KG1 (cell line): Measurements from ENCODE around the gene DEUP1.
"Not testable (repeated sequence)": the region's sequence is repeated elsewhere in the genome, so short reads cannot be mapped to it uniquely, and the experiment has no call there.

Source experiments
- DNase-seq: peaks from one replicate; lab custom pipeline; 2025; lab: John Stamatoyannopoulos, UW

DEUP1 gene

DNA sequence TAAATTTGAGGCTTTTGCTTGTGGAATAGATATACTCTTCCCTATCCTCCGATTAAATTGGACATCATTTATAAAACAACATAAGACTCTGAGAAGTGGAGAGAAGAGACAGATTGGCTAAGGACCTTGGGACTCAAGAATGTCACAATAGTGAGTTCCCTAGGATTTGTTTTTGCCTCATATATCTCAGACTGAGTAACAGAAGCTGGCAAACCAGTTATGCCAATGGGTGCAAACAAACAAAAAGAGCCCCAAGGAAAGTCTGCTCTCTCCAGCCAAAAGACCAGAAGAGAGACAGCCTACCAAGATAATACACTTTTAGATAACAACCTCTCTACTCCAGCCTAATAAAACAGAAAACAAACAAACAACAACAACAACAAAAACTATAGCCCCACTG is 28.9 kb downstream of the DEUP1 start:
- no peak for DNase-seq

DNA sequence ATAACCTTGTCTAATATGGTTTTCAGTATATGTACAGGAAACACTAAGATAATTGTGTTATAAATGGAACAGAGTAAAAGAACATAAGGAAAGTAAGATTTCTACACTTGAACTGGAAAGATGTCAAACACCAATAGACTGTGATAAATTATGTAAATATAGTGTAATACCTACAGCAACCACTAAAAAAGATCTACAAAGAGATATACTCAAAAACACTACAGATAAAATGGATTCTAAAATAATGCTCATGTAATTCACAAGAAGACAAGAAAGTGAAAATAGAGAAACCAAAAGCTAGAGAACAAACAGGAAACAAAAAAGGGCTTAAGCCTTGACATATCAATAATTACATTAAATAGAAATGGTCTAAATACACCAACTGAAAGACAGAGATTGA is 30.9 kb downstream of the DEUP1 start:
- DNase-seq, result no peak

DNA sequence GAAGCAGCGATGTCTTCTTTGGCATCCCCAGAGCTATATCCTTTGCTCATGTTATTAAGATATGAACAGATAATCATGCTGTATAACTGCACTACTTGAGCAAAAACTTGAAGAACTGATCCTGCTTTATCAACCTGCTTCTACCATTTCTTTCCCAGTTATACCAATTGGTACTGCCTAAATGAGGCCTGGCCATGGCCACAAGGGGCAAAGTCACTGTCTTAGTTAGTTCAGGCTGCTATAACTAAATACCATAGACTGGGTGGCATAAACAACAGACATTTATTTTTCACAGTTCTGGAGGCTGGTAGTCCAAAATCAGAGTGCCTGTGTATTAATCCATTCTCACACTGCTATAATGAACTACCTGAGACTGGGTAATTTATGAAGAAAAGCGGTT is 37.5 kb downstream of the DEUP1 start:
- DNase-seq, result no peak

DNA sequence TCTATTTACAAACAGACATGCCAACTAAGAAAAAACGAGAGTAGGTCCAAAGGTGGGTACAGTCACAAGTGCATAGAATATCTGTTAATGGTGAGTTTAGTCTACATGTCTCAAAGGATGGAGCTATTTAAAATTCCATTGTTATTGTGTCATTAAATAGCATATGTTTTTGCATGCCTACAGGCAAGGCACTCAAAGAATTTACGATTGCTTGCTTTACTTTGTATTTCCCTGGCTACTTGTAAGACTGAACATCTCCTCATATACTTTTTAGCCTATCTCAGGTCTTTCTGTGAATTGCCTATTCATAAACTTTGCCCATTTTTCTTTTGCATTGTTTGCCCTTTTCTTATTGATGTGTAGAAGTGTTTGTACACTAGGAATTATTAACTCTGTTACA is 39.7 kb downstream of the DEUP1 start:
- no peak for DNase-seq

DNA sequence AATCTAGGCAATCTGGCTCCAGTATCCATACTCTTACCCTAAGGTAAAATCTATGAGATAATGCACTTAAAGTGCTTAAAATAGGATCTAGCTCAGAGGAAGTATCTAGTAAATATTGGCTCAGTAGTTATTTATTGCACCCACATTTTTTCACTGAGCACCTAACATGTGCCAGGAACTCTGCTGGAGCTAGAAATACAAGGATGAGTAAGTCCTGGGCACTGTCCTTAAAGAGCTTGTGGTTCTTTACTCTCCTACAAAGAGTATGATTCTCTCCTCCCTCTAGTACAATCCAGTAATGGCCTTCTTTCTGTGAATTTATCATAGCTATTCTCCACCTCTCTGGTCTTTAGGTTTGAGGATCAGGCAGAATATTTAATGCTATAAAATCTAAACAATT is 59.2 kb downstream of the DEUP1 start:
- DNase-seq, result no peak

DNA sequence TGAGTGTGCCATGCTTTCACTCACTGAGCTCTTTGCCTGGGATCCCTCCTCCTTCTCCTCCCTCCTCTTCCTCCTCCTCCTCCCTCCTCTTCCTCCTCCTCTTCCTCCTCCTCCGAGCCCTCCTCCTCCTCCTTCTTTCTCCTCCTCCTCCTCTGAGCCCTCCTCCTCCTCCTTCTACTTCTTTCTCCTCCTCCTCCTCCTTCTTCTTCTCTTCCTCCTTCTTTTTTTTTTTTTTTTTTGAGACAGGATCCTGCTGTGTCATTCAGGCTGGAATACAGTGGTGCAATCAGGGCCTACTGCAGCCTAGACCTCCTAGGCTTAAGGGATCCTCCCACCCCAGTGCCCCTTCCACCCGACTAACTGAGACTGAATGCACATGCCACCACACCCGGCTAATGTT is 62.3 kb downstream of the DEUP1 start:
- DNase-seq, result no peak

DNA sequence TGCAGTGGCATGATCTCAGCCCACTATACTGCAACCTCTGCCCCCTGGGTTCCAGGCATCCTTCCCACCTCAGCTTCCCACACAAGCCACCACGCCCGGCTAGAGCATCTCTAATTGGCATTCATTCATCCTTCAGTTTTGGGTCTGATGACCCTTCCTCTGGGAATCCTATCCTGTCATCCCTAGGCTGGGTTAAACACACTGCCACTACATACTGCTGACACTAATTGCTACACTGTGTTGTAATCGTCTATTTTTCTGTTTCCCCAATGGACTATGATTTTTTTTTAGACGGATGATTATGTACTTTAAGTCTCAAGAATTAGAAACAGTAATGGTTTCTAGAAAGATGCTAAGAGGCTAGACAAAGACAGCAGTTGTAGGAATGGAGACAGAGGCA is 62.8 kb downstream of the DEUP1 start:
- no peak for DNase-seq

DNA sequence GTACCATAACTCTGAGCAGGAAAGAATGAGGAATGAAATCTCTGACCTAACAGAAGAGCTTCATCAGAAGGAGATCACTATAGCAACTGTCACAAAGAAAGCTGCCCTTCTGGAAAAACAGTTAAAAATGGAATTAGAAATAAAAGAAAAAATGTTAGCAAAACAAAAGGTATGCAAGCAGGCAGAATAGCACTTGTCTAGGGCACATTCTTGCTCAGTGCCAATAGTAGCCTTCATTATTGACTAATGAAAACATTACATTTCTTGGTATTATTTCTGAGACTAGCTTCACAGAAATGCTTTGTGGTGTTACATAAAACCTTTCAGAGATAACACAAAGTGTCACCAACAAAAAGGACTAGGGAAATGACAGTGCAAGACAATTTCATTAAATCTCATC is 63.9 kb downstream of the DEUP1 start:
- DNase-seq, result no peak

DNA sequence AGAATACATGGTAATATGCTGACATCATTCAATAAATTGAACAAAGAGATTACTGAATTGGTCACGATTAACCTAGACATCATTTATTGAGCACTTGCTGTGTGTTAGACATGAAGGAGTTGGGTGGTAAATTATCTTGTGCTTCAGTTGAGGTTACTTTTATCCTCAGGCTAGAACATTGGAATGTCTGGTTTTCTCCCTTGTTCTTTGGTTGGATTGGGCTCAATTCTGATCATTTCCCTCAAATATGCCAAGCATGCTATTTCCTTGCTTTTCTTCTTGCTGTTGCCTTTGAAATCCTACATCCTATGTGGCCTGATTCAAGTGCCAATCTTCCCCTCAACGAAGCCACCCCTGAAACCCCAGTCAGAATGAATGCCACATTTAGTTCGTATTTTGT is 65.8 kb downstream of the DEUP1 start:
- DNase-seq, result no peak

DNA sequence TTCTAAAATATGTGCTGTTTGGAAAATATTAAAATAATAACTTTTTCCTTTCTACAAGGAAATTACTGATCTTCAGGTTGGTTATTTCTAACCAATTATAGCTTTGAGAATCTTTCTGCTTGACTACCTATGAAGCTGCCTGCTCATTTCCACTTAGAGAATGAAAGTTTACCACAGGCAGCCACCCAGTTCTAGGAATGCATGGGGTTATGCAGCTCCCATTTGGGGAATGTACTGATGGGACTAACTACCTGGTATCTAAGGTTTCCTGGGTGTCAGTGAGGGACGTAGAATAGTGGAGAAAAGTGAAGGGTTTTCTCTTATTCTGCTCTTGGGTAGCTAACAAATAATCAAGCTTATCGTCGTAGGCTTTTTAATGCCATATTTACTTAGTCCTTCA is 73.4 kb downstream of the DEUP1 start:
- no peak for DNase-seq

DNA sequence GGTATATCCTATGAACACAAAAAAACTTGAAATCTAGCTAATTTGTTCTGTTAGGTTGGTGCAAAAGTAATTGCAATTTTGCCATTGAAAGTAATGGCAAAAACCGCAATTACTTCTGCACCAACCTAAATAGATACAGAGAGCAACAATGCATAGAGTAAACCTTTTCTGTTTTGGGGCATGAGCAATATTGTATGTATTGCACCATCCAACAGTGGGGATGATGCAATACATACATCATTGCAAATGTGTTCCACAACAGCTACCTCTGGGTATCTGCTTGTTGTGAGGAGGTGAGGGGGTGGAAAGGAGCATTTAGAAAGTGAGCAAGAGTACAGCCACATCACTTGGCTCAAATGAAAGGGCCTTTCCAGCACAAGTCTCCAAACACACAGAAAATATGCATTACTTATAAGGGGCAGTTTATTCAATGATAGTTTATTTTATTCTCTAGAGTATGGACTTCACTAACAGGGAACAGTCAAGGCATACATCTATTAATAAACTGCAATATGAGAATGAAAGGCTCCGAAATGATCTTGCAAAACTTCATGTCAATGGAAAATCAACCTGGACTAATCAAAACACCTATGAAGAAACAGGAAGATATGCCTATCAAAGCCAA is 77.3 kb downstream of the DEUP1 start:
- DNase-seq, result no peak

DNA sequence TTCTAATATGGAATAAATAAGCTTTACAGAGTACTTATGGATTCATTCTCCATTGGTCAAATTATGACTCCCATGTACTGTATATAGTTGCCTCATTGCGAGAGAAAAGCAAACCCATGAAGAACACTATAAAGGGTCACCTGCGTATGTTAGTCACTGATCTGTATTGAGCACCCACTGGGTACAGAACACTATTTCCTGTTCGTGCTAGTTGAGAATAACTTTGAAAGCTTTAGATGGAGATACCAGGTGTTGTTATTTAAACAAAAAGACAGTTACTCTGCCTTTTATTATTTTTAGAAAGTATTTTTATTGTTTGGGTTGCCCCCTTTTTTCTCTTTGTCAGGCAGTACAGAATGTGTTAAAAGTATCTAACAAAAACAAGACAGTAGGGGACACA is 79.9 kb downstream of the DEUP1 start:
- DNase-seq, result no peak

DNA sequence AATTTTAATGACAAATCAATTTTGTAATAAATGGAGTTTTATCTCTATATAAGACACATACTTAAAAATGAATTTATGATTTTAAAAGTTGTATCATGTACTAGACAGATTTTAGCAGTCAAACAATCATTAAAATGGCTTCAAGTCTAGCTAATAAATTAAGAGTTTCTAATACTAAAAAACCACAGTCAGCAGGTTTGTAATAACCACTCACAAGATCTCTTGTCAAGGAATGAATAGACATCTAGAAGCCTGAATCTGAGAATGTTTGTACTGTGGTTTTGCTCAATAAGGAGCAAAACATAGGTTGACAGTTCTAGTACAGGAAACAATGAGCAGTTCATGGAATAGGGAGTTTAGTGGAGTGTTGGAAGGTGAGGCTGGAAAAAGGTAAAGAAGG is 81.2 kb downstream of the DEUP1 start:
- DNase-seq, result no peak

DNA sequence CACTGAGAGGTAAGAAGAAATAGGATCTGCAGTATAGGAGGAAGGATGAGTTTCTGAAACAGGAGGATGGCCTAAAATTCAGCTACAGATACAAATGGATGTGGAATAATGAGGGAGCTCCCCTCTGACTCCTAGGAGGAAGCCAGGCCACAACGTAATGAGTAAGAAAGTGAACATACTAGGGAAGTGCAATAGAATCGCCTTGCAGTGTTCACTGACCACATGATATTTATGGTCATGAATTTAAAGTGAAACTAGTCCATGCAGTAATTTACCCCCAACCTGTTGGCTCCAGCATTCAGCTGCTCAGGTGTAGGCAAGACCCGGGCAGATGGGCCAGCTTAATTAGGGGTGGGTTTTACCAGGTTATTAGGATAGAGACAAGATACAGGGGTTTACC is 101.7 kb downstream of the DEUP1 start:
- no peak for DNase-seq

DNA sequence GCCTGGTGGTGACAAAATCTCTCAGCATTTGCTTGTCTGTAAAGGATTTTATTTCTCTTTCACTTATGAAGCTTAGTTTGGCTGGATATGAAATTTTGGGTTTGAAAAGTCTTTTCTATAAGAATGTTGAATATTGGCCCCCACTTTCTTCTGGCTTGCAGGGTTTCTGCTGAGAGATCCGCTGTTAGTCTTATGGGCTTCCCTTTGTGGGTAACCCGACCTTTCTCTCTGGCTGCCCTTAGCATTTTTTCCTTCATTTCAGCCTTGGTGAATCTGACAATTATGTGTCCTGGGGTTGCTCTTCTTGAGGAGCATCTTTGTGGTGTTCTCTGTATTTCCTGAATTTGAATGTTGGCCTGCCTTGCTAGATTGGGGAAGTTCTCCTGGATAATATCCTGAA is 112.7 kb downstream of the DEUP1 start:
- not testable (repeated sequence) for DNase-seq

DNA sequence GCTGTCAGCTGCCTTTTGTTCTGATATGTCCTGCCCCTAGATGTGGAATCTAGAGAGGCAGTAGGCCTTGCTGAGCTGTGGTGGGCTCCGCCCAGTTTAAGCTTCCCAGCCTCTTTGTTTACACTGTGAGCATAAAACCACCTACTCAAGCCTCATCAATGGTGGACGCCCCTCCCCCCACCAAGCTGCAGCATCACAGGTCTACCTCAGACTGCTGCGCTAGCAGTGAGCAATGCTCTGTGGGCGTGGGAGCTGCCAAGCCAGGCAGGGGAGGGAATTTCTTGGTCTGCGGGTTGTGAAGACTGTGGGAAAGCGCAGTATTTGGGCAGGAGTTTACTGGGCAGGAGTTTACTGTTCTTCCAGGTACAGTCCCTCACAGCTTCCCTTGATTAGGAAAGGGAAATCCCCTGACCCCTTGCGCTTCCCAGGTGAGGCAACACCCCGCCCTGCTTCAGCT is 114.1 kb downstream of the DEUP1 start:
- no peak for DNase-seq

DNA sequence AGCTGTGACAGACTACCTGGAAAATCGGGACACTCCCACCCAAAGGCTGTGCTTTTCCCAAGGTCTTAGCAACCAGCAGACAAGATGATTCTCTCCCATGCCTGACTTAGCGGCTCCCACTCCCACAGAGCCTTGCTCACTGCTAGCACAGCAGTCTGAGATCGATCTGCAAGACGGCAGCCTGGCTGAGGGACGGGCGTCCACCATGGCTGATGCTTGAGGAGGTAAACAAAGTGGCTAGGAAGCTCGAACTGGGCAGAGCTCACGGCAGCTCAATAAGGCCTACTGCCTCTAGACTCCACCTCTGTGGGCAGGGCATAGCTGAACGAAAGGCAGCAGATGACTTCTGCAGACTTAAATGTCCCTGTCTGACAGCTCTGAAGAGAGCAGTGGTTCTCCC is 127.7 kb downstream of the DEUP1 start:
- DNase-seq, result no peak

DNA sequence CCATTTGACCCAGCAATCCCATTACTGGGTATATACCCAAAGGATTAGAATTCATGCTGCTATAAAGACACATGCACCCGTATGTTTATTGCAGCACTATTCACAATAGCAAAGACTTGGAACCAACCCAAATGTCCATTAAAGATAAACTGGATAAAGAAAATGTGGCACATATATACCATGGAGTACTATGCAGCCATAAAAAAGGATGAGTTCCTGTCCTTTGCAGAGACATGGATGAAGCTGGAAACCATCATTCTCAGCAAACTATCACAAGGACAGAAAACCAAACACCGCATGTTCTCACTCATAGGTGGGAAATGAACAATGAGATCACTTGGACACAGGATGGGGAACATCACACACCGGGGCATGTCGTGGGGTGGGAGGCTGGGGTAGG is 133.1 kb downstream of the DEUP1 start:
- DNase-seq, result not testable (repeated sequence)

DNA sequence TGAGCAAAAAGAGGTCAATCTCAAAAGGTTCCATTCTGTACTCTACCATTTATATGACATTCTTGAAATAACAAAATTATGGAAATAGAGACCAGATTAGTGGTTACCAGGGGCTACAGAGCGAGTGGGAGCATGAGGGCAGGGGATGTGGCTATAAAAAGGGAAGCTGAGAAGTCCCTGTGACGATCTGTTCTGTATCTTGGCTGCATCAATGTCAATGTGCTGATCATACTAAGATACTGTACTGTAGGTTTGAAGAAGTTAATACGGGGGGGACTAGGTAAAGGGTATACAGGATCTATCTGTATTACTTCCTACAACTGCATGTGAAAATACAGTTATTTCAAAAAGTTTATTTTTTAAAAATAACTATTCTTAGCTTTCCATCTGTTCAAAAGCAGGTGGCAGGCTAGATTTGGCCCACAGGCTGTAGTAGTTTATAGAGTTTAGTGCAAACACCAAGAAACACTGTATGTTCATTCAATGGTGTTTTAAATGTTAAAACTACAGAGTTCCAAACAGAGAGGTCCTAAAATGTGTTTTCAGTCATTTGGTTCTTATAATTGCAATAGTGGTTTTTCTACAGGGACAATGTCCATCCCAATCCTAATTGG is 134.5 kb downstream of the DEUP1 start:
- no peak for DNase-seq

DNA sequence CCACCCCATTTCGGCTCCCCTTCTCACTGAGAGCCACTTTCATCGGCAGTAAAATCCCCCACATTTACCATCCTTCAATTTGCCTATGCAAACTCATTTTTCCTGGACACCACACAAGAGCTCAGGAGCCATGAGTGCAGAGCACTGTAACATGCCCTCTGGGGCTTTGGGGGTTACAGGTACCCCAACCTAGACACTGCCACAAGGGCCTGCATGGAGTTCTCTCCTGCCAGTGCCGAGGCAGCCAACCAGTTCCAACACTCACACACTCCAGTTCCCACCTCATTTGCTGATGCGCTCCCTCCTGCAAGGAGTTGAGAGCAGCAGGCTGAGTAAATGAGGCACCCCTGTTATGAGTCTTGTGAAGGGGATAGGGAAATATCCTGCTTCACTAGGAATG is 136.5 kb downstream of the DEUP1 start:
- no peak for DNase-seq

DNA sequence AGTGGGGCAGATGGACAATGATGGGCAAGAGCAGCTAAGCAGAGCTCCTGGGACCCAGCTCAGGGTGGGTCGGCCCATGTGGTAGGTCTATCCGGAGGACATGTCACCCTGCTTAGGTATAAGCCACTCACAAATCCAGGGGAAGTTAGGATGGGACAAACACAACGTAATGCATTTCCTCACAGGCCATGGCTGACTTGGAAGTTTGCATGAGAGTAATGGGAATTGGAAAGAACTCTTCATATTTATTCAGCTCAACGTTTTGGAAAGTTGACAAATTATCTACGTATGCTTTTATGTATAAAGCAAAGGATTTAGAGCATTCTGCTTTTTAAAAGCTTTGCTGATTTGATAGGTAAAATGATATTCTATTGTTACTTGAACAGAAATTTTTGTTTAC is 137.7 kb downstream of the DEUP1 start:
- no peak for DNase-seq

DNA sequence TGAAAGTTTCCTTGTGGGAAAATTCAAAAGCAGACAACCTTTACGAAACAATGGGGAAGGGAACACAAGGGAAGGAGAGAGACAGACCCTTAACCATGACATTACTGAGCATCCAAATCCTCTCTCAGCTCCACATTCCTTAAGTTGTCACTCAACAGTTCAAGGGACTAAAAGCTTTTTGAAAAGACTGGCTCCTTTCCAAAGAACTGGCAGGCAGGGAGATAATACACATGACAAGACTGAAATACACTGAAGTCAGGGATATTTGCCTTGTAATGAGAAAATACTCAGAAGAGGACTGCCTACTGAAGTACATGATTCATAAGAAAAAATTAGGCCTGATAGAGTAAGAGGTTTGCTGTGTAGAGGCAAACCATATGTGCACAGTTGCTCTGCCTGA is 143.6 kb downstream of the DEUP1 start:
- no peak for DNase-seq

DNA sequence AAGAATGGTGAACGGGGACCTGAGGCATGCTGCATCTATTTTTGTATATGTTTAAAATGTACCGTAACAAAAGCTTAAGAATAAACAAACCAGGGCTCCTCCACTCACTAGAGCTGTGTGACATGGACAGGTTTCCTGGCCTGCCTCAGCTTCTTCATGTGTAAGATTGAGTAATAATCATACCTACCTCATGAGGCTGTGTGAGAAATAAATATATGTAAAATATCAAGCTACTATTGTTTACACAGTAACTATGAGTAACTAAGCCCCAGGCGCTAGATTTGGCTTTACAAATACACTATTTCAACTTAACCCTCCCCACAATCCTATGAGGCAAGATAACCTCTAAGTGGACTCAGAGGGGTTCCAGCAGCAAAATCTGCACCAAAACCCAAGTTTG is 146.3 kb downstream of the DEUP1 start:
- DNase-seq, result no peak

DNA sequence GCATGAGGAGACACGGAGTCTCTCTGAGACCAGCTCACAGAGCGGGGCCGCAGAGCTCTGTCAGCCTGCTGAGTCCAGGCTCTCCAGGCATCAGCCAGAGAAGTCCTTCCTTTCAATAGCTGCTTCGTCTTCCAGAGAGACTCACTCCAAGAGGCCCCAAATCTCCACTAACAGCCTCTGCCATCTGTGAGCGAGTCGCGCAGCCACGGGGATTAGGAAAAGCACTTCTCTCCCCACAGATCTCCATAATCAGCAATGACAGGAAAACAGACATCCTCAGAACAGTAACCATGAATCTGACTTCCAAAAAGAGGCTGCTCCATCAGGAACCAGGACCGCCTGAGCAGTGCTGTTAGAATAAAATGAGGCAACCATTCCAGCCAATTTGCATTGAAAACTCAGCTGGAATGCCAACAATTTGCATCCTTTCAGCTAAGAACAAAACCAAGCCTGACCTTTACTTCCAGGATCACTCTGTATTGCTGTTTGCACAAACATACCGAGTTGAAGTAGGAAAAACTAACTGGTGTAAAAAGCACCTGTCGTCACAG is 147.2 kb downstream of the DEUP1 start:
- no peak for DNase-seq
